GM13977 (cell line): ENCODE results near the gene SLC35G3.
A peak's percentile ranks its signal among the peaks of the same experiment; 100 is the strongest.

Experiments used
- DNase-seq: peaks from one replicate; pipeline ENCODE4 v3.0.0; 2012; ENCODE audit warnings: low spot score
- in situ Hi-C: fragments of 300-500 bp; cut with MboI; formaldehyde crosslinking; loops from one replicate; pipeline ENCODE4 v1.12.0; 2022; ENCODE audit warnings: low sequenced_read_pairs, low pct_unique_long_range_greater_than_20kb, mixed read lengths, inconsistent platforms; ENCODE audit not compliant: unreplicated experiment
- TF ChIP-seq, protein P1 (sequence below): IDR thresholded peaks from 2 replicates; pipeline ENCODE4 v1.5.1; 2012; ENCODE audit warnings: mild to moderate bottlenecking, control low read depth; ENCODE audit not compliant: insufficient read depth; ENCODE audit errors: extremely low read depth, missing control alignments

SLC35G3 gene

DNA sequence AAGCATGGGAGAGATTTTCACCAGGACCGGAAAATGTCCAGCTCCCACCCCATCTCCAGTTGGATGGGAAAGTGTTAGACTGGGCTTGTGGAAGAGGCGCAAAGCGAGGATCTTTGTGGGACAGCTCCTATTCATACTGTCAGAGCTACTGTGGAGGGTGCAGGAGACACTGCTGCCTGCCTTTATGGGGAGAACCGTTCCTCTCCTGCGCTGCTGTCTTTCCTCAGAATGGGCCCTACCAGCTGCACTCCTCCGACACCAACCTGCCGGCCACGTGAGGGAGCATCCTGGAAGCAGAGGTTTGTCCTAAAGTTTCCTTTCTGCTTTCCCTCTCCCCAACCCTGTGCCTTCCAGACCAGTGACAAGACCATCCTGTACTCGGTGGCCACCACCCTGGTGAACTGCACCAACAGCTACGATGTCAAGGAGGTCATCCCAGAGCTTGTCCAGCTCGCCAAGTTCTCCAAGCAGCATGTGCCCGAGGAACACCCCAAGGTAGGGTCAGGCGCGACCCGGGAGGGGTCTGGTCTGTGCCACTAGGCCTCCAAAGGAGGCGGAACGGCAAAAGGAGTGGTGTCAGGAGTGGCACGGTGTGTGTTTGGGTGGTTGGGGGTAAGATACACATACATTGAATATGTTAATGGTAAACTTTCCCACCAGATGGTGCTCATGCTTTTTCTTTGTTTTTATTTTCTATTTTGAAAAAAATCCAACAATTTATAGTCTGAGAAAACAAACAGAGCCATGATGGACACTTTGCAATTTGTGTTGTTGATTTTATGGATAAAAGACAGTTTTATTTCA lies 23.0 kb downstream of the SLC35G3 start:
- TF ChIP-seq, protein P1, sequence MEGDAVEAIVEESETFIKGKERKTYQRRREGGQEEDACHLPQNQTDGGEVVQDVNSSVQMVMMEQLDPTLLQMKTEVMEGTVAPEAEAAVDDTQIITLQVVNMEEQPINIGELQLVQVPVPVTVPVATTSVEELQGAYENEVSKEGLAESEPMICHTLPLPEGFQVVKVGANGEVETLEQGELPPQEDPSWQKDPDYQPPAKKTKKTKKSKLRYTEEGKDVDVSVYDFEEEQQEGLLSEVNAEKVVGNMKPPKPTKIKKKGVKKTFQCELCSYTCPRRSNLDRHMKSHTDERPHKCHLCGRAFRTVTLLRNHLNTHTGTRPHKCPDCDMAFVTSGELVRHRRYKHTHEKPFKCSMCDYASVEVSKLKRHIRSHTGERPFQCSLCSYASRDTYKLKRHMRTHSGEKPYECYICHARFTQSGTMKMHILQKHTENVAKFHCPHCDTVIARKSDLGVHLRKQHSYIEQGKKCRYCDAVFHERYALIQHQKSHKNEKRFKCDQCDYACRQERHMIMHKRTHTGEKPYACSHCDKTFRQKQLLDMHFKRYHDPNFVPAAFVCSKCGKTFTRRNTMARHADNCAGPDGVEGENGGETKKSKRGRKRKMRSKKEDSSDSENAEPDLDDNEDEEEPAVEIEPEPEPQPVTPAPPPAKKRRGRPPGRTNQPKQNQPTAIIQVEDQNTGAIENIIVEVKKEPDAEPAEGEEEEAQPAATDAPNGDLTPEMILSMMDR: peak; percentile 30
- in situ Hi-C loops: loop anchor here (25.0 kb wide), 1 partner anchor 366 kb away; the partner anchor contains the start of gene SLFN12L
- peak; percentile 54 for DNase-seq

DNA sequence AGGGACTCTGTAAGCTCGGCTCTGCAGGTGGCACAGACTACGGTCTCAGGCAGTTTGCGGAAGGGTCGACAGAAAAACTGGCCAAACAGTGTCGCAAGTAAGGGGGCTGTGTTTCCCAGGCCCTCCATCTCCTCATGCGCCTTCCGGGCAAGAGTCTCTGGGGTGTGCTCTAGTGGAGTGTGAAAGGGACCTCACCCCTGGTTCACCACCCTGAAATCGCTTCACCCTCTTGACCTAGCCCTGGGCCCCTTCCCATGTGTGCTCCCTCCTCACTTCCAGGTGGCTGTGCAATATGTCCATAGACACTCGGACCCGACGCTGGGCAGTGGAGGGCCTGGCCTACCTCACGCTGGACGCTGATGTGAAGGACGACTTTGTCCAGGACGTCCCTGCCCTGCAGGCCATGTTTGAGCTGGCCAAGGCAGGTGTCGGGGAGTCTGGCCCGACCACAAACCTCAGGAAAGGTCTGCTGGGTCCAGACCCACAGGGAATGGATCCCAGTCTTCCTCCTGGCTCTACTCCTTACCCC lies 24.3 kb downstream of the SLC35G3 start:
- DNase-seq: no peak
- in situ Hi-C loops: loop anchor here (25.0 kb wide), 1 partner anchor 367 kb away; the partner anchor contains the start of gene SLFN12L
- TF ChIP-seq, protein P1: no peak

DNA sequence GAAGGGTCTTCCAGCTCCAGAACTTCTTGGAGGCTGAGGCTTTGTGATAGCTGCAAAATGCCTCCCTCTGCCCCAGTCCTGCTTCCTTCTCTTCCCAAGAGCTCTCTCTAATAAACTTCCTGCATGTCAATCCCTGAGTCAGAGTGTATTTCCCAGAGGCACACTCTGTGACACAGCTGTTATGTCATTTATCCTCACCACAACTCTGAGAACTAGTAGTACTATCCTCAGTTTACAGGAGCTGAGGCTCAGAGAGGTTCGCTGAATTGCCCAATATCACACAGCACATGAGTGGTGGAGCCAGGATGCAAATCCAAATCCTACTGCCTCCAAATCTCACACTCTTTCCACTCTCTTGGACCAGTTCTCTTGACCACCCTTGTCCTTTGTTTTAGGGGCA lies 26.5 kb downstream of the SLC35G3 start:
- DNase-seq: no peak
- in situ Hi-C loops: loop anchor here (25.0 kb wide), 1 partner anchor 370 kb away; the partner anchor contains the start of gene SLFN12L
- TF ChIP-seq, protein P1: no peak

DNA sequence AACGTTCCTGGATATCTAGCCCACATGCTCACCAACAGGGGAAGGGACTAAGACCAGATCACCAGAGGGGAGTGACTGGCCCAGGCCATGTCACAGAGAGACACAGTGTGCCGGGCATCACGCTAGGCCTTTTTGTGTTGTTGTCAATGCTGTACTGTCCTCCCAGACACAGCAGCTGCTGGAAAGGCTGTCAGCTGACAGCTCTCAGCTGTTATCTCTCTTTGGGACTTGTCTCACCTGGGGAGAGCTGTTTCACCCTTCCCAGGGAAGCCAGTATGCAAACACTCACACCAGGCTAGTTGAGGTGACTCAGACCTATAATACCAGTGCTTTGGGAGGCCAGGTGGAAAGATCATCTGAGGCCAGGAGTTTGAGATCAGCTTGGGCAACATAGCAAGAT lies 27.1 kb downstream of the SLC35G3 start:
- TF ChIP-seq, protein P1: no peak
- no peak for DNase-seq
- in situ Hi-C loops: loop anchor here (25.0 kb wide), 1 partner anchor 370 kb away; the partner anchor contains the start of gene SLFN12L

DNA sequence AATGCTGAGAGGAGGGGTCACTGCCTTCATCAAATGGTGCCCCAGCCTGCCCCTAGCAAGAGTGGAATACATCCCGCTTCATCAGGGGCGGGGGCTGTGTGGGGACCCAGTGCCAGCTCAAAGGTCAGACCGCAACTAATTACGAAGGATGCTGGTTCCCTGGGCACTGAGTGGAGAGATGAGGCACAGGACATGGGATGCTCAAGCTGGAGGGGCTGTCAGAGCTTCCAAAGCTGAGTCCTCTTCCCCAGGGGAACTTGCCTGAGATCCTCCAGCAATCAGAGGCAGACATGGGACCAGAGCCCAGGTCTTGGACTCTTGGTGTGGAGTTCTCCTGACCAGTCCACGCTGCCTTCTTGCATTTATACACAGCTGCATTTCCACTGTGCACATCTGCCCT lies 27.7 kb downstream of the SLC35G3 start:
- TF ChIP-seq, protein P1: no peak
- no peak for DNase-seq
- in situ Hi-C loops: loop anchor here (25.0 kb wide), 1 partner anchor 371 kb away; the partner anchor contains the start of gene SLFN12L

DNA sequence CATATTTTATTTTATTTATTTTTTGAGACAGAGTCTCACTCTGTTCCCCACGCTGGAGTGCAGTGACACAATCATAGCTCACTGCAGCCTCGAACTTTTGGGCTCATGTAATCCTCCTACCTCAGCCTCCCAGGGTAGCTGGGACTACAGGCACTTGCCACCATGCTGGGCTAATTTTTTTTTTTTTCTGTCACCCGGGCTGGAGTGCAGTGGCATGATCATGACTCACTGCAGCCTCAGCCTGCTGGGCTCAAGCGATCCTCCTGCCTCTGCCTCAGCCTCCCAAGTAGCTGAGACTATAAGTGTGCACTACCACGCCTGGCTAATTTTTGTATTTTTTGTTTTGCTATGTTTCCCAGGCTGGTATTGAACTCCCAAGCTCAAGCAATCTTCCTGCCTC lies 29.5 kb downstream of the SLC35G3 start:
- TF ChIP-seq, protein P1: no peak
- no peak for DNase-seq
- in situ Hi-C loops: loop anchor here (25.0 kb wide), 1 partner anchor 373 kb away; the partner anchor contains the start of gene SLFN12L
